ENCODE results near the gene MCEMP1. TPM values are rescaled to one million over a fixed set of nuclear protein-coding genes. Genes with fewer than 3 reads are reported as not detected.
A peak's percentile ranks its signal among the peaks of the same experiment; 100 is the strongest.

MCEMP1 gene
- total RNA-seq, 2 donors from 2014 or later: not detected

DNA sequence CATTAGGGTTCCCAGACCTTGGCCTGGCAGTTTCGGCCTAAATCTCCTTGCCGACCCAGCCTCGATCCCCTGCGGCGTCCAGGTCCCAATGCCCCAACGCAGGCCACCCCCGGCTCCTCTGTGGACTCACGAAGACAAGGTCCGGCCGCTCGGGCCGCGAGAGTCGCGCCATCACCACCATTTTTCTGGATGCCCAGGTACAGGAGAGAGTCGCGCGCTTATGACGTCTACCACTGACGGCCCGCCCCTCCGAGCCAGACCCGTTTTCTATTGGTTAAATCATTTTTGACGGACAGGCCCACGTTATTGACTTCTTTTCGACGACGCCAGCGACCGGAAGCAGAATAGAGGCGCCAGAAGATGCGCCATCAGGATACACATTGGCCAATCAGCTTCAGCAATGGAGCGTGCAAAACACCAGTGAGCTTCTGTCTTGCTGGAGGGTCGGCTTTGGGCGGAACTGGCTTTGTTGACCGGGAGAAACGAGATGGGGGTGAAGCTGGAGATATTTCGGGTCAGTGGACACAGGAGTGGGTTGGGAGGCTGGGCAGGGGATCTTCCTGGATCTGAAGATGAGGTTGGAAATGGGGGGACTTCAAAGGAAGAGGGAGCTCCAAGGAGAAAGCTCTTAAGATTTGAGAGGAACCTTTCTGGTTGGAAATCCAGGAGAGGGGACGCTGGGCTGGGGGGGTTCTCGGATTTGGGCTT lies 47.4 kb upstream of the MCEMP1 start, which contains the start of the genes PET100 and XAB2:
Gene PET100 (plus strand): TSS at position 447 of the 708 bp plus-strand sequence. CDS start 41 bp downstream, at position 488.
Gene XAB2 (minus strand): TSS at position 199 of the 708 bp plus-strand sequence. CDS start 18 bp downstream, at position 181.
- Histone ChIP-seq H3K4me3 (ENCODE audit: low read length) (peak within 1 kb of the TSS; percentile 96), H3K9ac (ENCODE audit: extremely low read depth, low read length, poor library complexity, severe bottlenecking) (peak within 1 kb of the TSS; percentile 99), H3K9me3 (ENCODE audit: control insufficient read depth, low read length) (no peaks in the 10 kb centered on the region), H3K27me3 (ENCODE audit: control insufficient read depth, insufficient read depth, low read length, poor library complexity, severe bottlenecking) (peaks cover 2% of the 10 kb centered on the region), H3K4me1 (ENCODE audit: control insufficient read depth, insufficient read depth, low read length) (no peaks in the 10 kb centered on the region), H3K27ac (ENCODE audit: low read depth, low read length) (peak within 1 kb of the TSS; percentile 83), H3K36me3 (ENCODE audit: control insufficient read depth, insufficient read depth, low read length) (peaks cover 19% of the 10 kb centered on the region)
- peak; percentile 98 for DNase-seq
- TF ChIP-seq, protein P1, sequence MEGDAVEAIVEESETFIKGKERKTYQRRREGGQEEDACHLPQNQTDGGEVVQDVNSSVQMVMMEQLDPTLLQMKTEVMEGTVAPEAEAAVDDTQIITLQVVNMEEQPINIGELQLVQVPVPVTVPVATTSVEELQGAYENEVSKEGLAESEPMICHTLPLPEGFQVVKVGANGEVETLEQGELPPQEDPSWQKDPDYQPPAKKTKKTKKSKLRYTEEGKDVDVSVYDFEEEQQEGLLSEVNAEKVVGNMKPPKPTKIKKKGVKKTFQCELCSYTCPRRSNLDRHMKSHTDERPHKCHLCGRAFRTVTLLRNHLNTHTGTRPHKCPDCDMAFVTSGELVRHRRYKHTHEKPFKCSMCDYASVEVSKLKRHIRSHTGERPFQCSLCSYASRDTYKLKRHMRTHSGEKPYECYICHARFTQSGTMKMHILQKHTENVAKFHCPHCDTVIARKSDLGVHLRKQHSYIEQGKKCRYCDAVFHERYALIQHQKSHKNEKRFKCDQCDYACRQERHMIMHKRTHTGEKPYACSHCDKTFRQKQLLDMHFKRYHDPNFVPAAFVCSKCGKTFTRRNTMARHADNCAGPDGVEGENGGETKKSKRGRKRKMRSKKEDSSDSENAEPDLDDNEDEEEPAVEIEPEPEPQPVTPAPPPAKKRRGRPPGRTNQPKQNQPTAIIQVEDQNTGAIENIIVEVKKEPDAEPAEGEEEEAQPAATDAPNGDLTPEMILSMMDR (conservative IDR thresholded peaks at IDR 0.05): no peak
- Mint-ChIP-seq H3K27ac (peak within 1 kb of the TSS; percentile 100), H3K36me3 (ENCODE audit: low read depth) (peaks cover 12% of the 10 kb centered on the region), H3K4me1 (peaks cover 17% of the 10 kb centered on the region), H3K4me3 (peak within 1 kb of the TSS; percentile 94), H3K9me3 (no peaks in the 10 kb centered on the region), H3K27me3 (ENCODE audit: insufficient read depth) (peaks cover 6% of the 10 kb centered on the region)
- WGBS, 2 experiments (ENCODE audit: insufficient coverage in 1 of 2, insufficient read length in 1 of 2): 0% methylated on average over 38 to 40 of the region's 40 CpGs

DNA sequence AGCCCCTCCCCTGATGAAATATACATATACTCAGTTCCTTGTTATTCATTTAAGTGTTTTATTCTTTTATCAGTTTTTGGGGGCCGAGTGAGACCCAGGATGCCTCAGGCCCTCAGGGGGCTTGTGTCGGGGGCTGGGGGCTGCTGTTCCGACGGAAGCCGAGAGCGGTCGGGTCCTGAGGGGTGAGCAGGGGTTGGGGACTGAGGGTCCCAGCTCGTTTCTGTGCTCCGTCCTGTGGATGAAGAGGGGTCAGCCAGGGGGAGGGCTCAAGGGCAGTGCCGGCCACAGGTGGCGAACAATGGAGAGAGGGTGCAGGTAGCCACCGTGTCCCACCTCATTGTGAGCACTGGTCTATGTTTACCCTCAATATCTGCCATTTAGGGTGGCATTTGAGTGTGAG lies 45.3 kb upstream of the MCEMP1 start:
- Mint-ChIP-seq H3K27me3 (ENCODE audit: insufficient read depth) (peaks cover 27% of the 10 kb centered on the region), H3K9me3 (no peaks in the 10 kb centered on the region), H3K27ac (no peak overlapping the region), H3K4me1 (peaks cover 17% of the 10 kb centered on the region), H3K36me3 (ENCODE audit: low read depth) (peaks cover 9% of the 10 kb centered on the region), H3K4me3 (no peak overlapping the region)
- Histone ChIP-seq H3K27me3 (ENCODE audit: control insufficient read depth, insufficient read depth, low read length, poor library complexity, severe bottlenecking) (peaks cover 23% of the 10 kb centered on the region), H3K9me3 (ENCODE audit: control insufficient read depth, low read length) (no peaks in the 10 kb centered on the region), H3K27ac (ENCODE audit: low read depth, low read length) (no peak overlapping the region), H3K36me3 (ENCODE audit: control insufficient read depth, insufficient read depth, low read length) (peaks cover 5% of the 10 kb centered on the region), H3K9ac (ENCODE audit: extremely low read depth, low read length, poor library complexity, severe bottlenecking) (no peak overlapping the region), H3K4me1 (ENCODE audit: control insufficient read depth, insufficient read depth, low read length) (no peaks in the 10 kb centered on the region), H3K4me3 (ENCODE audit: low read length) (no peak overlapping the region)
- TF ChIP-seq, protein P1 (conservative IDR thresholded peaks at IDR 0.05): no peak
- 92 to 100% methylated on average over 2 to 12 of the region's 12 CpGs for WGBS, 2 experiments (ENCODE audit: insufficient coverage in 1 of 2, insufficient read length in 1 of 2)
- no peak for DNase-seq

DNA sequence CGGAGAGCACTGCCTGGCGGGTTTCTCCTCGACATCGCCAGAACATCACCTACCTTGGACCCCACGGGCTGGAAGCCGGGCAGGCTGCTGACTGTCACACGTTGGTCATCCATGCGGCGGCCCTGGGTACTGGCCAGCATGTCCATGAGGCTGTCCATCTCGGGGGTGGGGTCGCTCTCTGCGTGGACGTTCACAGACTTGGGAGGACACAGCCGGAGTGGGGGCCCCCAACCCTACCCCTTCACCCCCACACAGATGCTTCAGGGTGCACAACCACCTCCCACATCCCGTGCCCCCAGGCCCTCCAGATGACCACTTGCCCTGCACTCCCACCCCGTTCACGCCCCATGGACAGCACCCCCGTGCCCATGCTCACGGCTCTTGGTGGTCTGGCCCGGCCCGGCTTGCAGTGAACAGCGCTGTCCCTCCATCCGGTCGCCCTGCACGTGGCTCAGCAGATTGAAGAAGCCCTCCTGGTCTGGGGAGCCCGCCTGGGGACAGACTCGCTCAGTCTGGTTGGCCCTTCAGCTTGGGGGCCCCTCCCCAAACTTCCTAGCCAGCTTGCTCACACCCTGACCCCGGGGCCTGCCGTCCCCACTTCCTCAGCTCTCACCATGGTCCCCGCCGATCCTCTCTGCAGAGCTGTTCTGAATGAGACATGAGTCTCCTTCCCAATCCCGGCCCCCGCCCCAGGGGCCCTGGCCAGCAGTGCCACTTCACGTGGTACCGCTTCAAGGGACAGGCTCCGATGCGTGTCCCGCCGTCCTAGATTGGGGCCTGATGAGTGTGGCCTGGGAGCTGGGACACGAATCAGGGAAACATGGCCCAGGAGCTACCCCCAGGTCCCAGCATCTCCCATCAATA lies 44.3 kb upstream of the MCEMP1 start:
- no peaks in the 10 kb centered on the region for H3K9me3 Mint-ChIP-seq
- Histone ChIP-seq H3K27me3 (ENCODE audit: control insufficient read depth, insufficient read depth, low read length, poor library complexity, severe bottlenecking) (peaks cover 23% of the 10 kb centered on the region), H3K27ac (ENCODE audit: low read depth, low read length) (no peak overlapping the region), H3K9me3 (ENCODE audit: control insufficient read depth, low read length) (no peaks in the 10 kb centered on the region), H3K4me1 (ENCODE audit: control insufficient read depth, insufficient read depth, low read length) (no peaks in the 10 kb centered on the region), H3K9ac (ENCODE audit: extremely low read depth, low read length, poor library complexity, severe bottlenecking) (no peak overlapping the region), H3K36me3 (ENCODE audit: control insufficient read depth, insufficient read depth, low read length) (no peaks in the 10 kb centered on the region), H3K4me3 (ENCODE audit: low read length) (no peak overlapping the region)
- WGBS, 2 experiments (ENCODE audit: insufficient coverage in 1 of 2, insufficient read length in 1 of 2): 92 to 100% methylated on average over 16 to 40 of the region's 40 CpGs
- no peak overlapping the region for H3K4me3 Mint-ChIP-seq
- peaks cover 17% of the 10 kb centered on the region for H3K4me1 Mint-ChIP-seq
- TF ChIP-seq, protein P1 (conservative IDR thresholded peaks at IDR 0.05): no peak
- peaks cover 2% of the 10 kb centered on the region for H3K36me3 Mint-ChIP-seq (ENCODE audit: low read depth)
- H3K27me3 Mint-ChIP-seq (ENCODE audit: insufficient read depth): peaks cover 30% of the 10 kb centered on the region
- DNase-seq: no peak
- no peak overlapping the region for H3K27ac Mint-ChIP-seq
